ENCODE measurements around the gene SERPIND1.

DNA sequence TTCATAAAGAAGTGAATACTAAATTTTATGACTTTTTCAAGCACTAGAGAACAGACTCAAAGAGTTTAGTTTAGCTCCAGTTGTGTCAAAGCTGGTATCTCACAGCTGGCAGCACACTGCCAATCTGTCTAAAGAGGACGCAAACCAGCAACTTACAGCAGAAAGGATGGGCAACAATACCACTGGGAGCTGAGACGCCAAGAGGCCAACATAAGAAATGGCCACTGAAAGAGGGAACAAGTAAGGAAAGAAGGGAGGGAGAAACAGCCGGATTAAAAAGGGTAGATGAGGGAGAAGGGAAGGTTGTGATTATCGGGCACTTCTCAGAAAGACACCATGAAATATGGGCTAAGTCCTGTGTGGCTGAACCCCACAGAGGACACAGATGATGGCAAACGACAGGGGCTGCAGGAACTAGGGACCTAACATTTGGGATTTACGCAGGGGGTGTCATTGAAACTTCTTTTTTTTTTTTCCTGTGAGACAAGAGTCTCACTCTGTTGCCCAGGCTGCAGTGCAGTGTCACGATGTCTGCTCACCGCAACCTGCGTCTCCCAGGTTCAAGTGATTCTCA lies 41.7 kb downstream of the SERPIND1 start:
- TF ChIP-seq, protein P1, sequence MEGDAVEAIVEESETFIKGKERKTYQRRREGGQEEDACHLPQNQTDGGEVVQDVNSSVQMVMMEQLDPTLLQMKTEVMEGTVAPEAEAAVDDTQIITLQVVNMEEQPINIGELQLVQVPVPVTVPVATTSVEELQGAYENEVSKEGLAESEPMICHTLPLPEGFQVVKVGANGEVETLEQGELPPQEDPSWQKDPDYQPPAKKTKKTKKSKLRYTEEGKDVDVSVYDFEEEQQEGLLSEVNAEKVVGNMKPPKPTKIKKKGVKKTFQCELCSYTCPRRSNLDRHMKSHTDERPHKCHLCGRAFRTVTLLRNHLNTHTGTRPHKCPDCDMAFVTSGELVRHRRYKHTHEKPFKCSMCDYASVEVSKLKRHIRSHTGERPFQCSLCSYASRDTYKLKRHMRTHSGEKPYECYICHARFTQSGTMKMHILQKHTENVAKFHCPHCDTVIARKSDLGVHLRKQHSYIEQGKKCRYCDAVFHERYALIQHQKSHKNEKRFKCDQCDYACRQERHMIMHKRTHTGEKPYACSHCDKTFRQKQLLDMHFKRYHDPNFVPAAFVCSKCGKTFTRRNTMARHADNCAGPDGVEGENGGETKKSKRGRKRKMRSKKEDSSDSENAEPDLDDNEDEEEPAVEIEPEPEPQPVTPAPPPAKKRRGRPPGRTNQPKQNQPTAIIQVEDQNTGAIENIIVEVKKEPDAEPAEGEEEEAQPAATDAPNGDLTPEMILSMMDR (conservative IDR thresholded peaks at IDR 0.05; ENCODE audit: low read depth in 2 of 2): no peak
- TF ChIP-seq EZH2phosphoT487 (IDR thresholded peaks at IDR 0.05; ENCODE audit: unreplicated experiment) (no peak), EZH2 (IDR thresholded peaks at IDR 0.05; ENCODE audit: low read depth, unreplicated experiment) (no peak), POLR2AphosphoS5 (IDR thresholded peaks at IDR 0.05; ENCODE audit: low read depth) (no peak), CREB1 (CRISPR knock-in tag; IDR thresholded peaks at IDR 0.05; ENCODE audit: low read depth) (no peak), ETS1 (IDR thresholded peaks at IDR 0.05) (no peak), NANOG (IDR thresholded peaks at IDR 0.05; ENCODE audit: borderline replicate concordance) (no peak), JUNB (IDR thresholded peaks at IDR 0.05; ENCODE audit: unreplicated experiment) (no peak), ZNF331 (CRISPR knock-in tag; IDR thresholded peaks at IDR 0.05; ENCODE audit: low read depth) (no peak)
- TF ChIP-seq, protein P2, sequence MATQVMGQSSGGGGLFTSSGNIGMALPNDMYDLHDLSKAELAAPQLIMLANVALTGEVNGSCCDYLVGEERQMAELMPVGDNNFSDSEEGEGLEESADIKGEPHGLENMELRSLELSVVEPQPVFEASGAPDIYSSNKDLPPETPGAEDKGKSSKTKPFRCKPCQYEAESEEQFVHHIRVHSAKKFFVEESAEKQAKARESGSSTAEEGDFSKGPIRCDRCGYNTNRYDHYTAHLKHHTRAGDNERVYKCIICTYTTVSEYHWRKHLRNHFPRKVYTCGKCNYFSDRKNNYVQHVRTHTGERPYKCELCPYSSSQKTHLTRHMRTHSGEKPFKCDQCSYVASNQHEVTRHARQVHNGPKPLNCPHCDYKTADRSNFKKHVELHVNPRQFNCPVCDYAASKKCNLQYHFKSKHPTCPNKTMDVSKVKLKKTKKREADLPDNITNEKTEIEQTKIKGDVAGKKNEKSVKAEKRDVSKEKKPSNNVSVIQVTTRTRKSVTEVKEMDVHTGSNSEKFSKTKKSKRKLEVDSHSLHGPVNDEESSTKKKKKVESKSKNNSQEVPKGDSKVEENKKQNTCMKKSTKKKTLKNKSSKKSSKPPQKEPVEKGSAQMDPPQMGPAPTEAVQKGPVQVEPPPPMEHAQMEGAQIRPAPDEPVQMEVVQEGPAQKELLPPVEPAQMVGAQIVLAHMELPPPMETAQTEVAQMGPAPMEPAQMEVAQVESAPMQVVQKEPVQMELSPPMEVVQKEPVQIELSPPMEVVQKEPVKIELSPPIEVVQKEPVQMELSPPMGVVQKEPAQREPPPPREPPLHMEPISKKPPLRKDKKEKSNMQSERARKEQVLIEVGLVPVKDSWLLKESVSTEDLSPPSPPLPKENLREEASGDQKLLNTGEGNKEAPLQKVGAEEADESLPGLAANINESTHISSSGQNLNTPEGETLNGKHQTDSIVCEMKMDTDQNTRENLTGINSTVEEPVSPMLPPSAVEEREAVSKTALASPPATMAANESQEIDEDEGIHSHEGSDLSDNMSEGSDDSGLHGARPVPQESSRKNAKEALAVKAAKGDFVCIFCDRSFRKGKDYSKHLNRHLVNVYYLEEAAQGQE (IDR thresholded peaks at IDR 0.05; ENCODE audit: unreplicated experiment): no peak
- TF ChIP-seq, protein P3, sequence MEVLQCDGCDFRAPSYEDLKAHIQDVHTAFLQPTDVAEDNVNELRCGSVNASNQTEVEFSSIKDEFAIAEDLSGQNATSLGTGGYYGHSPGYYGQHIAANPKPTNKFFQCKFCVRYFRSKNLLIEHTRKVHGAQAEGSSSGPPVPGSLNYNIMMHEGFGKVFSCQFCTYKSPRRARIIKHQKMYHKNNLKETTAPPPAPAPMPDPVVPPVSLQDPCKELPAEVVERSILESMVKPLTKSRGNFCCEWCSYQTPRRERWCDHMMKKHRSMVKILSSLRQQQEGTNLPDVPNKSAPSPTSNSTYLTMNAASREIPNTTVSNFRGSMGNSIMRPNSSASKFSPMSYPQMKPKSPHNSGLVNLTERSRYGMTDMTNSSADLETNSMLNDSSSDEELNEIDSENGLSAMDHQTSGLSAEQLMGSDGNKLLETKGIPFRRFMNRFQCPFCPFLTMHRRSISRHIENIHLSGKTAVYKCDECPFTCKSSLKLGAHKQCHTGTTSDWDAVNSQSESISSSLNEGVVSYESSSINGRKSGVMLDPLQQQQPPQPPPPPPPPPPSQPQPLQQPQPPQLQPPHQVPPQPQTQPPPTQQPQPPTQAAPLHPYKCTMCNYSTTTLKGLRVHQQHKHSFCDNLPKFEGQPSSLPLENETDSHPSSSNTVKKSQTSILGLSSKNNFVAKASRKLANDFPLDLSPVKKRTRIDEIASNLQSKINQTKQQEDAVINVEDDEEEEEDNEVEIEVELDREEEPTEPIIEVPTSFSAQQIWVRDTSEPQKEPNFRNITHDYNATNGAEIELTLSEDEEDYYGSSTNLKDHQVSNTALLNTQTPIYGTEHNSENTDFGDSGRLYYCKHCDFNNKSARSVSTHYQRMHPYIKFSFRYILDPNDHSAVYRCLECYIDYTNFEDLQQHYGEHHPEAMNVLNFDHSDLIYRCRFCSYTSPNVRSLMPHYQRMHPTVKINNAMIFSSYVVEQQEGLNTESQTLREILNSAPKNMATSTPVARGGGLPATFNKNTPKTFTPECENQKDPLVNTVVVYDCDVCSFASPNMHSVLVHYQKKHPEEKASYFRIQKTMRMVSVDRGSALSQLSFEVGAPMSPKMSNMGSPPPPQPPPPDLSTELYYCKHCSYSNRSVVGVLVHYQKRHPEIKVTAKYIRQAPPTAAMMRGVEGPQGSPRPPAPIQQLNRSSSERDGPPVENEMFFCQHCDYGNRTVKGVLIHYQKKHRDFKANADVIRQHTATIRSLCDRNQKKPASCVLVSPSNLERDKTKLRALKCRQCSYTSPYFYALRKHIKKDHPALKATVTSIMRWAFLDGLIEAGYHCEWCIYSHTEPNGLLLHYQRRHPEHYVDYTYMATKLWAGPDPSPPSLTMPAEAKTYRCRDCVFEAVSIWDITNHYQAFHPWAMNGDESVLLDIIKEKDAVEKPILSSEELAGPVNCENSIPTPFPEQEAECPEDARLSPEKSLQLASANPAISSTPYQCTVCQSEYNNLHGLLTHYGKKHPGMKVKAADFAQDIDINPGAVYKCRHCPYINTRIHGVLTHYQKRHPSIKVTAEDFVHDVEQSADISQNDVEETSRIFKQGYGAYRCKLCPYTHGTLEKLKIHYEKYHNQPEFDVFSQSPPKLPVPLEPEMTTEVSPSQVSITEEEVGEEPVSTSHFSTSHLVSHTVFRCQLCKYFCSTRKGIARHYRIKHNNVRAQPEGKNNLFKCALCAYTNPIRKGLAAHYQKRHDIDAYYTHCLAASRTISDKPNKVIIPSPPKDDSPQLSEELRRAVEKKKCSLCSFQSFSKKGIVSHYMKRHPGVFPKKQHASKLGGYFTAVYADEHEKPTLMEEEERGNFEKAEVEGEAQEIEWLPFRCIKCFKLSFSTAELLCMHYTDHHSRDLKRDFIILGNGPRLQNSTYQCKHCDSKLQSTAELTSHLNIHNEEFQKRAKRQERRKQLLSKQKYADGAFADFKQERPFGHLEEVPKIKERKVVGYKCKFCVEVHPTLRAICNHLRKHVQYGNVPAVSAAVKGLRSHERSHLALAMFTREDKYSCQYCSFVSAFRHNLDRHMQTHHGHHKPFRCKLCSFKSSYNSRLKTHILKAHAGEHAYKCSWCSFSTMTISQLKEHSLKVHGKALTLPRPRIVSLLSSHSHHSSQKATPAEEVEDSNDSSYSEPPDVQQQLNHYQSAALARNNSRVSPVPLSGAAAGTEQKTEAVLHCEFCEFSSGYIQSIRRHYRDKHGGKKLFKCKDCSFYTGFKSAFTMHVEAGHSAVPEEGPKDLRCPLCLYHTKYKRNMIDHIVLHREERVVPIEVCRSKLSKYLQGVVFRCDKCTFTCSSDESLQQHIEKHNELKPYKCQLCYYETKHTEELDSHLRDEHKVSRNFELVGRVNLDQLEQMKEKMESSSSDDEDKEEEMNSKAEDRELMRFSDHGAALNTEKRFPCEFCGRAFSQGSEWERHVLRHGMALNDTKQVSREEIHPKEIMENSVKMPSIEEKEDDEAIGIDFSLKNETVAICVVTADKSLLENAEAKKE (CRISPR knock-in tag; IDR thresholded peaks at IDR 0.05): no peak

All from GM23338 (cell line).